A549 (cell line): ENCODE results near the gene REEP3.

Experiments
- BHLHE40 ChIP-seq: IDR thresholded peaks from 2 replicates; pipeline ENCODE4 v1.6.1; 2012; ENCODE audit warnings: low read depth, low read length, inconsistent platforms
- CEBPB ChIP-seq, 2 experiments: fragments of >200 bp in 1 of 2; sonication (Bioruptor Twin) in 1 of 2; formaldehyde crosslinking in 1 of 2; IDR thresholded peaks; 2 replicates each; pipeline ENCODE4 v1.6.1; 2012 to 2016
- CTCF ChIP-seq: fragments of >200 bp; sonication (Bioruptor Twin); formaldehyde crosslinking; IDR thresholded peaks from 3 replicates; pipeline ENCODE4 v1.5.1; 2016
- EHF ChIP-seq: fragments of 250-450 bp; sonication (Bioruptor Pico); IDR thresholded peaks from 2 replicates; pipeline ENCODE4 v1.5.0; 2020; ENCODE audit warnings: mild to moderate bottlenecking
- ELK1 ChIP-seq: fragments of 150-350 bp; IDR thresholded peaks from 2 replicates; pipeline ENCODE4 v1.6.1; 2014; ENCODE audit warnings: low read depth, mild to moderate bottlenecking, low read length
- EP300 ChIP-seq, 2 experiments: fragments of >200 bp; sonication (Bioruptor Twin); formaldehyde crosslinking; IDR thresholded peaks; 2 replicates in 1 of 2; 3 replicates in 1 of 2; pipeline ENCODE4 v1.6.1; 2016 to 2017
- MAX ChIP-seq: IDR thresholded peaks from 2 replicates; pipeline ENCODE4 v1.6.1; 2012
- NFE2L2 ChIP-seq: fragments of 150-350 bp; conservative IDR thresholded peaks from 2 replicates; pipeline ENCODE4 v1.6.1; 2014; ENCODE audit warnings: low read length
- PBX3 ChIP-seq: IDR thresholded peaks from 2 replicates; pipeline ENCODE4 v1.6.1; 2012
- POLR2A ChIP-seq: IDR thresholded peaks from 2 replicates; pipeline ENCODE4 v1.6.1; 2012; ENCODE audit warnings: mild to moderate bottlenecking, low read length
- RCOR1 ChIP-seq: fragments of 150-350 bp; IDR thresholded peaks from 2 replicates; pipeline ENCODE4 v1.6.1; 2014; ENCODE audit warnings: antibody characterized with exemption, low read length, low read depth
- SMC3 ChIP-seq: fragments of >200 bp; sonication (Bioruptor Twin); formaldehyde crosslinking; IDR thresholded peaks from 3 replicates; pipeline ENCODE4 v1.6.1; 2018; ENCODE audit warnings: inconsistent platforms

- TF ChIP-seq CTCF (no peak), EP300 (IDR thresholded peaks at IDR 0.05) (no peak), CEBPB (IDR thresholded peaks at IDR 0.05) (no peak), RCOR1 (no peak), POLR2A (no peak), PBX3 (no peak), ELK1 (no peak), MAX (no peak), EHF (CRISPR knock-in tag) (no peak), SMC3 (no peak), NFE2L2 (no peak), BHLHE40 (no peak)
Measured at GRCh38 chr10:63583397-63583796, 62.2 kb downstream of the REEP3 start.
